ENCODE measurements around the gene FXYD3. TPM values are rescaled to one million over a fixed set of nuclear protein-coding genes. Genes with fewer than 3 reads are reported as not detected.
A peak's percentile ranks its signal among the peaks of the same experiment; 100 is the strongest.

FXYD3 gene
- total RNA-seq, 1 donor from 2014 or later: not detected

GRCh38 chr19:35090506-35091214, 25.0 kb upstream of the FXYD3 start:
- Mint-ChIP-seq H3K9me3 (no peaks in the 10 kb centered on the region), H3K27me3 (ENCODE audit: insufficient read depth, low read depth) (peaks cover 7% of the 10 kb centered on the region), H3K36me3 (no peaks in the 10 kb centered on the region), H3K27ac (no peak overlapping the region), H3K4me3 (no peak overlapping the region), H3K4me1 (no peaks in the 10 kb centered on the region)
- Histone ChIP-seq H3K4me2 (peak overlapping the region; percentile 54), H3K9ac (no peak overlapping the region), H3K36me3 (no peaks in the 10 kb centered on the region), H2AFZ (replicated peaks) (peak overlapping the region; percentile 98), H3K79me2 (ENCODE audit: low read depth) (no peaks in the 10 kb centered on the region), H3K27ac (no peak overlapping the region), H3K27me3 (peaks cover 8% of the 10 kb centered on the region), H3K4me1 (no peaks in the 10 kb centered on the region), H3K9me3 (ENCODE audit: low read depth) (no peaks in the 10 kb centered on the region), H3F3A (ENCODE audit: low read depth) (no peaks in the 10 kb centered on the region), H4K20me1 (ENCODE audit: low read depth) (no peaks in the 10 kb centered on the region), H3K4me3 (no peak overlapping the region)
- DNase-seq (ENCODE audit: low spot score): peak; percentile 78
- TF ChIP-seq EZH2 (IDR thresholded peaks at IDR 0.05) (no peak), CTCF (IDR thresholded peaks at IDR 0.05) (peak; percentile 65)

- no peak overlapping the region for H3K4me3 ChIP-seq
- no peaks in the 10 kb centered on the region for H3F3A ChIP-seq (ENCODE audit: low read depth)
- H3K79me2 ChIP-seq (ENCODE audit: low read depth): no peaks in the 10 kb centered on the region
- no peaks in the 10 kb centered on the region for H4K20me1 ChIP-seq (ENCODE audit: low read depth)
- no peak overlapping the region for H3K4me3 Mint-ChIP-seq
- no peaks in the 10 kb centered on the region for H3K36me3 ChIP-seq
- H3K9ac ChIP-seq: no peak overlapping the region
- H3K4me2 ChIP-seq: no peak overlapping the region
- no peak overlapping the region for H3K27ac Mint-ChIP-seq
- H3K4me1 Mint-ChIP-seq: no peaks in the 10 kb centered on the region
- peaks cover 2% of the 10 kb centered on the region for H3K27me3 Mint-ChIP-seq (ENCODE audit: insufficient read depth, low read depth)
- no peak for TF ChIP-seq EZH2 (IDR thresholded peaks at IDR 0.05)
- H3K4me1 ChIP-seq: no peaks in the 10 kb centered on the region
- DNase-seq (ENCODE audit: low spot score): no peak
- no peaks in the 10 kb centered on the region for H3K9me3 ChIP-seq (ENCODE audit: low read depth)
- no peak overlapping the region for H2AFZ ChIP-seq (replicated peaks)
- H3K9me3 Mint-ChIP-seq: no peaks in the 10 kb centered on the region
- peaks cover 8% of the 10 kb centered on the region for H3K27me3 ChIP-seq
- no peak overlapping the region for H3K27ac ChIP-seq
- no peaks in the 10 kb centered on the region for H3K36me3 Mint-ChIP-seq
Observed at GRCh38 chr19:35093430-35093829, 22.2 kb upstream of the FXYD3 start.

- H3K27me3 ChIP-seq: peaks cover 8% of the 10 kb centered on the region
- no peaks in the 10 kb centered on the region for H3K36me3 ChIP-seq
- no peaks in the 10 kb centered on the region for H4K20me1 ChIP-seq (ENCODE audit: low read depth)
- Mint-ChIP-seq H3K36me3 (no peaks in the 10 kb centered on the region), H3K4me3 (no peak overlapping the region), H3K27ac (peak overlapping the region; percentile 1), H3K27me3 (ENCODE audit: insufficient read depth, low read depth) (peaks cover 6% of the 10 kb centered on the region), H3K9me3 (no peaks in the 10 kb centered on the region), H3K4me1 (no peaks in the 10 kb centered on the region)
- no peaks in the 10 kb centered on the region for H3F3A ChIP-seq (ENCODE audit: low read depth)
- H3K79me2 ChIP-seq (ENCODE audit: low read depth): no peaks in the 10 kb centered on the region
- no peak overlapping the region for H3K4me2 ChIP-seq
- H3K4me3 ChIP-seq: no peak overlapping the region
- TF ChIP-seq EZH2phosphoT487 (IDR thresholded peaks at IDR 0.05) (no peak), EZH2 (IDR thresholded peaks at IDR 0.05) (no peak), CTCF (IDR thresholded peaks at IDR 0.05) (no peak)
- no peak overlapping the region for H3K27ac ChIP-seq
- no peak overlapping the region for H3K9ac ChIP-seq
- H3K9me3 ChIP-seq (ENCODE audit: low read depth): no peaks in the 10 kb centered on the region
- no peak for DNase-seq (ENCODE audit: low spot score)
- H2AFZ ChIP-seq (replicated peaks): no peak overlapping the region
- H3K4me1 ChIP-seq: no peaks in the 10 kb centered on the region
Observed at GRCh38 chr19:35093941-35094647, 21.5 kb upstream of the FXYD3 start.

- no peaks in the 10 kb centered on the region for H3K36me3 Mint-ChIP-seq
- TF ChIP-seq EZH2 (IDR thresholded peaks at IDR 0.05): no peak
- DNase-seq (ENCODE audit: low spot score): no peak
- no peaks in the 10 kb centered on the region for H3K9me3 Mint-ChIP-seq
- no peaks in the 10 kb centered on the region for H3K4me1 ChIP-seq
- no peak overlapping the region for H3K4me3 ChIP-seq
- H3K9me3 ChIP-seq (ENCODE audit: low read depth): no peaks in the 10 kb centered on the region
- no peak overlapping the region for H3K4me3 Mint-ChIP-seq
- H3K27ac ChIP-seq: no peak overlapping the region
- peaks cover 8% of the 10 kb centered on the region for H3K27me3 ChIP-seq
- H4K20me1 ChIP-seq (ENCODE audit: low read depth): no peaks in the 10 kb centered on the region
- no peaks in the 10 kb centered on the region for H3K79me2 ChIP-seq (ENCODE audit: low read depth)
- H3K36me3 ChIP-seq: no peaks in the 10 kb centered on the region
- no peak overlapping the region for H3K27ac Mint-ChIP-seq
- no peak overlapping the region for H2AFZ ChIP-seq (replicated peaks)
- no peak overlapping the region for H3K9ac ChIP-seq
- no peaks in the 10 kb centered on the region for H3K4me1 Mint-ChIP-seq
- no peaks in the 10 kb centered on the region for H3F3A ChIP-seq (ENCODE audit: low read depth)
- H3K27me3 Mint-ChIP-seq (ENCODE audit: insufficient read depth, low read depth): peaks cover 4% of the 10 kb centered on the region
- no peak overlapping the region for H3K4me2 ChIP-seq
Observed at GRCh38 chr19:35094656-35095055, 21.0 kb upstream of the FXYD3 start.
